DMS53 treated with DMSO at 0.1 percent for 48 hours (cell line): ENCODE measurements around the gene CACNA1G.

Source experiments
- DNase-seq: peaks from one replicate; lab custom pipeline; 2025; ENCODE audit not compliant: unreplicated experiment; lab: John Stamatoyannopoulos, UW

CACNA1G gene

DNA sequence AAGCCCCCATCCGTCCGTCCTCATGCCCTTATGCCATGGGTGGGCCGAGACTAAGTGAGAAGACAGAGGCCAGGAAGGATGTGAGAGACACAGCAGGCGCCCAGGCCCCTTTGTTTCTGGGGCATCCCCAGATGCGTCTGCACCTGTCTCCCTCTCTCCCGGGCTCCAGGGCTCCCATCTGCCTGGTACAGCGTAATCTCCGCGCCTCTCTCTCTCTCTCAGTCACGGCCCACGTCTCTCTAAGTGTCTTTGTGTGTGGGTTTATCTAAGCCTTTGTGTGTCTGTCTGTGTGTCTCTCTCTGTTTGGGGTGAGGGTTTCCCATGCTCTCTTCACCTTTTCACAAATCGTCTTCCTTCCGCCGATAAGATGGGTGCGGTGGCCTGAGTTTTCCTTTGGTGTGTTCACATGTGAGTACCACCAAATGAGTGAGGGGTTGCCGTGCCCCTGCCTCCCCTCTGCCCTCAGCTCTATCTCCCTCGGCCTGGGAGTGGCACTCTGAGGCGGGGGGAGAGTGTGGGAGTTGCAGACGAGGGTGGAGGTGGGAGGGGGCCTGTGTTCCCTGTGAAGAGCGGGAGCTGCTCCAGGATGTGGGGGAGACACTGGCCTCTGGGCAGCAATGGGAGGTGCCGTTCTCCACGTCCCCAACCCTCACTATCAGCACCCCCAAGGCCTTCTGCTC, 48.3 kb downstream of the CACNA1G start:
- DNase-seq, result peak; percentile 92

DNA sequence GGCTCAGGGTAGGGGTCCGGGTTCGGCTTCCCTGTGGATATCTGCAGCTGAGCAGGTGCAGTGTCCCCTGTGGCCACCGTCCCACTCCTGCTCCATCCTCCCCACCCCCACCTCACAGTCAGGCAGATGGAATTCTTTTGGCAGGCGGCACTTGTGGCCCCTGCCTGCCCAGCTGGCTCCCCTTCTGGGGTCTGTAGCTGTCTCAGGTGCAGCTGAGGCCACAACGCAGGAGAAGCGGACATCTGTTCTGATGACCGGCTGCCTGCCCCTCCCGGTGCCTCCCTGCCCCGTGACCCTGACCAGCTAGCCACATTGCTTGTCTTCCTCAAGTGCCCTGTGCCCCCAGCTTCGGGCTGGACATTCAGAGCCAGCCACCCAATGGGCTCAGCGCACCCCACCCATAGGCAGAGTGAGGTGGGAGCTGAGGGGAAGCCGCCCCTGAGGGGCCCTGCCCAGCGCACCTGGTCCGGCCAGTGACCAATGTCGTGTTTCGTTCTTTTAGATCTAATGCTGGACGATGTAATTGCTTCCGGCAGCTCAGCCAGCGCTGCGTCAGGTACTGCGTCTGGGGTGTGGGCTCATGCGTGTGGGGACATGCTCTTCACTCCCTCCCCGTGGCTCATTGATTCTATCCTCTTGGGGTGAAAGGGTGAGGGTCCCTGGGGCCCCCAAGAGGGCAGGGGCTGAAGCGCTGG, 49.0 kb downstream of the CACNA1G start:
- DNase-seq, result no peak

DNA sequence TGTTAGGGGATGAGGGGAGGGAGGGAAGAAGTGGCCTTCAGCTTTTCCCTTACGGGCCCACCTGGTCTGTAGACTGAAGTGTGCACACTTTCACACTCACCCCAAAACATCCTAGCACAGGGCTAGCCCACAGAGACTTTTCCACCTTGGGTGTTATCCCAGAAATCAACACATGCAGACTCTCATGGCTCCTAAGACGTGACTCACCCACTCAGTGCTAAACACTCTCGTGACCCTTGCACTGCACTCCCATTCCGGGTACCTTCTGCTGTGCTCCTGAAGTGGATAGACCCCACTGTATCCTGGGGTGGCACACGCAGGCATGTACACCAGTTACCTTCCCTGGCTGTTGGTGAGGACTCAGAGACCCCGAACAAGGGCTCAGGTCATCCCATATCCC, 51.1 kb downstream of the CACNA1G start:
- no peak for DNase-seq

DNA sequence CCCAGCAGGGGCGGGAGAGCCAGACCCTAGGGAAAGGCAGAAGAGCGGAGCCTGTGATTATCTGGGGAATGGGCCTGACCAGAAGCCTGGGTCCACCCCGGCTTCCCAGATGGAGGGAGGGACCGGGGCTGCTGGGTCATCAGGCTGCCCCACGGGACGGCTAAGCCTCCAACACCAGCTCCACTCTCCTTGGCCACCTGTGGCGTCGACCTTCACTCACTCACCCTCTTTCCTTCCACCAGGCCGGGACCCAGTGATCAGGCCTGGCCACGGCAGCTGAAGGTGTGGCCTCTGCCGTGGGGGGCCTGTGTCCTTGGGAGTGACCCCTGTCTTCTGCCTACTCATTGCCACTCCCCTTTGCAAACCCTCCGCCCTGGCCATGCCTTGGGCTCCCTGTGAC, 51.8 kb downstream of the CACNA1G start:
- DNase-seq, result no peak

DNA sequence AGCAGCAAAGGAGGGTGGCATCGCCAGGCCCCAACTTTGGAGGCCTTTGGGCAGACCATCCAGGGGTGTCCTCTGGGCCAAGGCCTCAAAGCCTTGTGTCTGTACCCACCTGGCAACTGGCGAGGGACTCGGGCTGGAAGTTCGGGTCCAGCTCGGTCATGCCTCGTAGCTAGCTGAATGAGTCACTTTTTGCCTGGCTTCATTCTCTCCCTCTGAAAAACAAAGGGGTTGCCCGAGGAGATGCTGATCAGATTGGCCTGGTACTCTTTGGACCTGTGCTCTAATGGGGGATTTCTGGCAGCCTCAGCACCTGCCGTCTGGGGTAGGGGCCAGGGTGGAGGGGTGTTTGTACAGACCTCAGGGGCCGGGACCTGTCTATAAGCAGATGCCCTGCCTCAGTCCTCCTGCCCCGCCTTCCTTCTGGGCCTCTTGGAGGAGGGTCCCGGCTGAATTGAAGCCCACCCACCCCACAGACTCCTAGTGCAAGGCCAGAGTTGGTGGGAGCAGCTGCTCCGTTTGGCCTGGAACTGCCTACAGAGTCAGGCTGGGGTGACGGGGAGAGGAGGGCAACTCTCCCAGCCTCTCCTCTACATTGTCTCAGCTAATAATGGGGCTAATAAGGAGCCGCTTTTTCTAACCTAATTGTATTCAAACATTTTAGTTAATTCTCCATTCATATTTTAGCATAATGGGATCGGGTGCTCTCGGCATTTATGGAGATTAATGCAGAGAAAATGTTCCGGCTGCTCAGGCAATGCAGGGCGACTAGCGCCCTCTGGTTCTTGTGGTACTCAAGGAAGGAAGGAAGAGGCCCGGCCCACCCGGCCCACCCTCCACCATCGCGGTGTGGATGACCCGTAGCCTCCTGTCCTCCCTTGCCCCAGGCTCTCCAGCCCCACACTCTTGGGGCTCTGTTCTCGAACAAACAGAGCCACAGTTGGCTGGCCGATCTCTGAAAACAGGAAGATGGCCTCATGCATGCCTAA, 52.8 kb downstream of the CACNA1G start:
- DNase-seq, result no peak

DNA sequence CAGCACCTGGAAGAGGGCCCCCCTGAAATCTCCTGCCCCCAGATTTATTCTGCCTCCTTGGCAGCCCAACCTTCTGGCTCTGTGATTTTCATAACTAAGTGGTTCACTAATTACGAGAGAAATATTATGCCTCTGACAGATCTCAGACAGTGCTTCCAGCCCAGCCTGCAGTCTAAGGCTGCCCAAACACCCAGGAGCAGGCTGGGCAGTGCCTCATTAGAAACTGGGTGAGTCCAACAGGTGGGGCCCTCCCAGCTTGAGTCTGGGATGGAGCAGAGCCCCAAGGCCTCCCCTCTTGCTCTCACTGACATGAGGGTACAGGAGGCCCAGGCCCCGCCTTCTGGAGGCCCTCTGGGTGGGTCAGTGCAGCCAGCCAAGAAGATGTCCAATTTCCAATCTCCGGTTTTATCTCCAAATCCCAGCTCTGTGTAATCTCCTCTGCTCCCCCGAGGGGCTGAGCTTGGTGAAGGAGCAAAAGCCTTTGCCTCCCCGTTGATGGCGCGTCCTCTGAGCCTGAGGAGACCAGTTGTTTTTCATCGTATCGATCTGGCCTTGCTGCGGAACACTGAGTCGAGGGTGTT, 54.0 kb downstream of the CACNA1G start:
- no peak for DNase-seq

DNA sequence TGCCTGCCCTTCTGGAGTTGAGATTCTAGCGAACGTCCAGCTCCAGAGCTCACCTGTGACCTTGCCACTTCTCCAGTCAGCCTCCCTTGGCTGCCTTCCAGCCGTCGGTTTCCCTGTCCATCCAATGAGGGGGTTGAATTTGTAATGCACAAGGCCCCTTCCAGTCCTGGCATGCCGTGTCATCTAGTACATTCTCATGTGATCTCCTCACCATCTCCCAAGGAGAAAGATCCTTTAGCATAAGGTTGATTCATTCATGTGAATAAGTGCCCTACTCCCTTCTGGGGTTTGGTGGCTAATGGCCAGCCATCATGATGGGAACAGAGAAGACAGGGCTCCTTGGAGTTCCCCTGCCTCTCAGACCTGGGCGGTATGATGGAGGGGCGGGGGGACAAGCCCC, 55.3 kb downstream of the CACNA1G start:
- no peak for DNase-seq

DNA sequence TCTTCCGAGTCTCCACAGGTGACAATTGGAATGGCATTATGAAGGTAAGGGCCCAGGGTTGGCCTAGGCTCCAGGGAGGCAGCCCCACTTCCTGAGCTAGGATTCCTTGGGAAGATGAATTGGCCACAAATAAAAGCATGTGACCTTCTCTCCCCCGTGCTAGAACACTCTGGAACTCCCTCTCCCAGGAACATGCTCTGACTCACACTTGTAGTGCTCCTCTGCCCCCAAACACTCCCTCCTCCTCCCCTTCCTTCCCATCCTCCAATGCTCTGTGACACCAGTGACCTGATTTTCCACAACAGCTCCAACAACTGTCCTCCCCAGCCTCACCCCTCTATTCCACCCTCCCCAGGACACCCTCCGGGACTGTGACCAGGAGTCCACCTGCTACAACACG, 57.8 kb downstream of the CACNA1G start:
- DNase-seq, result no peak

DNA sequence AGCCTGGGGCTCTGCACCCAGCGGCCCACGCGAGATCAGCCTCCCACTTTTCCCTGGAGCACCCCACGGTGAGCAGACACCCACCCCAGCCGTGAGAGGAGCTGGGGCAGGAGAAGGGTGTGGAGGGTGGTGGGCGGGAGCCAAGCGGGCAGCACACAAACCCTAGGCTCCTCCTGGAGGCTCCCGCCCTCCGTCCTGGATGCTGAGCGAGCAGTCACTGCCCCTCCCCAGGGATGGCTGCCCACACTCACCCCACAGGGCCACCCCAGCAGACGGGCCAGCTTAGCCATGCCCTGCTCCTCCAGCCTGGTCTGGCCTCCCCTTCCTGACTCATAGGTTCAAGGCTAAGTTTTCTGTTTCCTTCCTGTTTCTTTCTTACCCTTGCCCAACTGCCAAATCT, 58.4 kb downstream of the CACNA1G start:
- no peak for DNase-seq

DNA sequence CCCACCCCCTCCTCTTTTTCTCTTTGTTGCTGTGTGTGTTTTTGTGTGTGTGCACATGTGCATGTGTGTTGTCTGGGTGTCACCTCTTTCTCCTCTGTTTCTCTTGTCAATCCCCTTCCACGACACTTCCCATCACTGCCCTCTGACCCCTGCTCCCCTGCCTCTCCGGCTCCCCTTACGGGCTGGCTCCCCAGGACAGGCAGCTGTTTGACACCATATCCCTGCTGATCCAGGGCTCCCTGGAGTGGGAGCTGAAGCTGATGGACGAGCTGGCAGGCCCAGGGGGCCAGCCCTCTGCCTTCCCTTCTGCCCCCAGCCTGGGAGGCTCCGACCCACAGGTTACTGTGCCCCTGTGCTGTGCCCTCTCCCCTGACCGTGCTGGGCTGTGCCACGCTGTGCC, 59.0 kb downstream of the CACNA1G start:
- no peak for DNase-seq

DNA sequence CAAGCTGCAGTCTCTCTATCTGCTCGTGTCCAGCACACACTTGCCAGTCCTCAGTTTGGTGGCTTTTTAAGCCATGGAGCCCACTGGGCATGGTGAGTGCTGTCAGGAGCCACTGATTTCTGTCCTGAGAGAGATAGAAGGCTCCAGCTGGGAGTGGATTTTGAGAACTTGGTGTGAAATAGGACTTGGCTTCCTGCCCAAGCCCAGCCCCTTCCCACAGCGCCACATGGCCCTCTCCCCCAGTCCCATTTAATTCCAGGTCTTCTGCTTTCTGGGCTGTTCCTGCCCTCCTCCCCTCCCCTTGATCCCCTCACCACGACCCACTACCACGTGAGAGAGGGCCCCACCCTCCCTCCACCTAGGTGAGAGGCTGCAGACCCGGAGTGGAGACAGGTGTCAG, 59.7 kb downstream of the CACNA1G start:
- DNase-seq, result no peak

DNA sequence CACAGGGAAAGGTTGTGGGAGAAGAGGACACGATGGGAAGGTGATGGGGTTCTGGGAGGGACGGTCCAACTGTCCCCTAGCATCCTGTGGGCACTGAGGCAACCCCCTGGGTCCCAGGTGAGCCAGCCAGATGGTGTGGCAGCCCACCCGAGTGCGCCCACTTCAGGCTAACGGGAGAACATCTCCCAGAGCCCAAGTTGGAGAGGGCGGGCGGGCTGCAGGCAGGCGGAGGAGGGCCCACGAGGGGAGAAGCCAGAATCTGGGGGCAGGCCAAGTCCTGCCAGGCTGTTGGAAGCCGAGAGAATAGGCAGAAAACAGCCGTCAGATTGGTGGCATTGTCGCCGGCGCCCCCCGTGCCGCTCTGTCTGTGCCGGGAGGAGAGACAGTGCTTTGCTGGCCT, 60.3 kb downstream of the CACNA1G start:
- no peak for DNase-seq

DNA sequence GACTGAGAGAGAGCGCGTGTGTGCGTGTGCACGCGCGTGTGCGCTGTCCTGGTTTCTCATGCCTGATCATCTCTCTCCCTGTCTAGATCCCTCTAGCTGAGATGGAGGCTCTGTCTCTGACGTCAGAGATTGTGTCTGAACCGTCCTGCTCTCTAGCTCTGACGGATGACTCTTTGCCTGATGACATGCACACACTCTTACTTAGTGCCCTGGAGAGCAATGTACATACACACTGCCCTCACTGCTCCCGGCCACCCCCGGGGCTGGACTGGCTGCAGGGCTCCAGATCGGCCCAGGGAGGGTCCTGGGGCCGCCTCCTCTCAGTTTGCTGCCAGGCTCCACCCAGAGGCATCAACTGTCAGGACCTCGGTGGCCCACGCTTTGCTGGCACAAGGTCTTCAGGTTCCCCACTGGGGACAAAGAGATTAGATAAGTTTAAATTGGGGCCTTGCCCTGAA, 61.1 kb downstream of the CACNA1G start:
- peak; percentile 86 for DNase-seq

DNA sequence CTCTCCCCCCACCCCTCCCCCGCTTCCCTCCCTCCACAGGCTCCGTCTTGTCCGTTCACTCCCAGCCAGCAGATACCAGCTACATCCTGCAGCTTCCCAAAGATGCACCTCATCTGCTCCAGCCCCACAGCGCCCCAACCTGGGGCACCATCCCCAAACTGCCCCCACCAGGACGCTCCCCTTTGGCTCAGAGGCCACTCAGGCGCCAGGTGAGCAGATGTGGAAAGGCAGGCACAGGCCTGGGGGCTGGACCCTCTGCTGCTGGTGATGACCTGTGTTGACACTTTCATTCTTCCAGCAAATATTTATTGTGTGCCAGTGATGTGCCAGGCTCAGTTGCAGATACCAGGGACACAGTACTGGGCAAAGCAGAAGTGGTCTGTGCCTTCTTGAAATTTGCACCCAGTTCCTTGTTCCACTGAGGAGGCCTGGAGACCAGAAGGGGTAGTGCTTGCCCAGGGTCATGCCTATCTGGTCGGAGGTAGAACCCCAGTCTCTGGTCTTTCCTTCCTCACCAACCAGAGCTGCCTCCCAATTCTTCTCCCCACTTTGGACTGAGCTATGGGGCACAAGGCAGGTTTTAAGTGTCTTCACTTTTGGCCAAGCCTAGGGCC, 63.9 kb downstream of the CACNA1G start:
- DNase-seq, result no peak

DNA sequence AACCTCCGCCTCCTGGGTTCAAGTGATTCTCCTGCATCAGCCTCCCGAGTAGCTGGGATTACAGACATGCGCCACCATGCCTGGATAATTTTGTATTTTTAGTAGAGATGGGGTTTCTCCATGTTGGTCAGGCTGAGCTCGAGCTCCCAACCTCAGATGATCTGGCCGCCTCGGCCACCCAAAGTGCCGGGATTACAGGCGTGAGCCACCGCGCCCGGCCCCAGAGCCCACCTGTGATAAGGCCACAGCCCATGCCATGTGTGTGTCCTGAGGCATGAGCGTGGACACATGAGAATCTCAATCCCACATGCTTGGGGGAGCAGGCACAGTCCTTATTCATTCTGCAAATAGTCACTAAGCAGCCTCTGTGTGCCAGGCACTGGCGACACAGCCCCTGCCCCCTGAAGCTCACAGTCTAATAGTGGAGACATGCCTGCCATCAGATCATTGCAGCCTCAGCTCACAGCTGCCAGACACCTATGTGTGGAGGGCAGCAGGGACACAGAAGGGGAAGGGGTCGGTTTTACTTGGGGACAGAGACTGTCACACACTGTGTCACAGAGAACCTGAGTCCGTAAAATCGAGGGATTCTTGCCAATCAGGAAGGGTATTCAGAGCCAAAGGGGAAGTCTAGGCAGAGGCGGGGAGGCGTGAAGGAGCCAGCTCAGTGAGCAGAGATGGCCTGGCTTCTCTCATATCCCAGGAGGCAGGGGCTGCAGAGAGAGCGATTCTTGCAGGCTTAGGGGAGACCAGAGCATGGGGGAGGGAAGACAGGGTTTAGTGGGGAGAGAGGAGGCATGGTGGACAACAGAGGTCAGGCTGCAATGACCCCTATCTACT, 64.7 kb downstream of the CACNA1G start:
- DNase-seq, result no peak

DNA sequence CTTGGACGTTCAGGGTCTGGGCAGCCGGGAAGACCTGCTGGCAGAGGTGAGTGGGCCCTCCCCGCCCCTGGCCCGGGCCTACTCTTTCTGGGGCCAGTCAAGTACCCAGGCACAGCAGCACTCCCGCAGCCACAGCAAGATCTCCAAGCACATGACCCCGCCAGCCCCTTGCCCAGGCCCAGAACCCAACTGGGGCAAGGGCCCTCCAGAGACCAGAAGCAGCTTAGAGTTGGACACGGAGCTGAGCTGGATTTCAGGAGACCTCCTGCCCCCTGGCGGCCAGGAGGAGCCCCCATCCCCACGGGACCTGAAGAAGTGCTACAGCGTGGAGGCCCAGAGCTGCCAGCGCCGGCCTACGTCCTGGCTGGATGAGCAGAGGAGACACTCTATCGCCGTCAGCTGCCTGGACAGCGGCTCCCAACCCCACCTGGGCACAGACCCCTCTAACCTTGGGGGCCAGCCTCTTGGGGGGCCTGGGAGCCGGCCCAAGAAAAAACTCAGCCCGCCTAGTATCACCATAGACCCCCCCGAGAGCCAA, 65.6 kb downstream of the CACNA1G start:
- peak; percentile 72 for DNase-seq

DNA sequence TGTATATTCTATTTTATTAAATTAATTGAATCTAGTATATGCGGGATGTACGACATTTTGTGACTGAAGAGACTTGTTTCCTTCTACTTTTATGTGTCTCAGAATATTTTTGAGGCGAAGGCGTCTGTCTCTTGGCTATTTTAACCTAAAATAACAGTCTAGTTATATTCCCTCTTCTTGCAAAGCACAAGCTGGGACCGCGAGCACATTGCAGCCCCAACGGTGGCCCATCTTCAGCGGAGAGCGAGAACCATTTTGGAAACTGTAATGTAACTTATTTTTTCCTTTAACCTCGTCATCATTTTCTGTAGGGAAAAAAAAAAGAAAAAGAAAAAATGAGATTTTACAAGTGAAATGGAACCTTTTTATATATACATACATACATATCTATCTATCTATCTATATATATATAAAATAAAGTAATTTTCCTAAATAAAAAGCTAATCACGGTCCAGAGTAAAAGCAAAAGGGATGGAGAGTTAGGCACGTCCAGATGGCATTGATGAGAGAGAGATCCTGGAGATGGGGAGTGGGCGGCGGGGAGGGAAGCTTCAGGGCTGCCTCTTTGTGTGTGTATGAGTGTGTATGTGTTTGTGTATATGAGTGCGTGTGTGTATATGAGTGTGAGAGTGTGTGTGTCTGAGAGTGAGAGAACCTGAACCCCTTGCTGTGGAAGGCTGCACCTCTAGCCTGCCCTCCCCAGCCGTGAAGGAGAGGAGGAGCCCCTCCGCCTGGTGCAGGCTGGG, 66.7 kb downstream of the CACNA1G start:
- no peak for DNase-seq

DNA sequence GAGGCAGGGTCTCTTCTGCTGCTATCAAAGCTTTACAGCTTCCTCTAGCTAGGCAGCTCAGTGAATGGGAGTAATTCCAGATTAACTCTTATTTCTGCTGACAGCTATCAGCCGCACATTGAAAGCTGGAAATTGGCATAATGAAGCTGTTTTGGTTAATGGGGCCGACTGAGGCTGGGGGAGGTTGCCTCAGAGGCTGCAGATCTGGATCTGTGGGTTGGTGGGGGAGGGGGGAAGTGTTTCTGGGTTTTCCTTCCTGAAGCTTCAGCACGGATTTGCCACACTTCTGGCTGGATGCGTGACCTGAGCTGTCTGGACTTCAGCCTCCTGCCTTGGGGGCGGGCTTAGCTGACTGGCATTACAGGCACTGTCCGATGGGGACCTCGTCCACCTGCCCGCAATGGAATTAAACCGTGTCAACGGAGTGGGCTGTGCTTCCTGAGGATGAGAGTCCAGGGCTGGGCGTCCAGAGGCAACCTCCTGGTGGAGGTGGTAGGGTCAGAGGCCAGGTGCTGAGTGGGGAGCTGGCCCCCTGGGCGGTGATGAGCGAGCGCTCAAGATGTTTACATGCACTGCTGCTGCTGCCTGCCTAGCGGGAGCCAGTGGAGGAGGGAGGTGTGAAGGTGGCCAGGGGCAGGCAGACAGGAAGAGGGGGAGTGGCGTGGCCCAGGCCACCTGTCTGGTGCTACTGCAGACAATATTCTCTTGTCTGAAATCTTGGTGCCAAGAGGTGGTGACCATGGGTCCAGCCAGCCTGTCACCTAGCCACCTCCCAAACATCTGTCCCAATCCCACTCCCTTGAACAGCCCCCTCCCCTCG, 67.5 kb downstream of the CACNA1G start:
- peak; percentile 99 for DNase-seq
